ENCODE results near the gene TSPO. TPM values are rescaled to one million over a fixed set of nuclear protein-coding genes. Genes with fewer than 3 reads are reported as not detected.

The TSPO gene
- total and polyA plus RNA-seq, 2 experiments from 2014 or later: 34.6 to 44.7 TPM

- Histone ChIP-seq H2AFZ (no peak overlapping the region), H3K9me2 (ENCODE audit: insufficient read depth) (no peaks in the 10 kb centered on the region), H3K27ac (ENCODE audit: low read depth) (no peak overlapping the region), H3K79me2 (replicated peaks; ENCODE audit: insufficient read depth) (no peaks in the 10 kb centered on the region), H3F3A (replicated peaks; ENCODE audit: low read depth) (0 out of 2 replicates have a peak, but pooled peaks cover 5% of the 10 kb centered on the region), H3K4me1 (ENCODE audit: insufficient read depth) (no peaks in the 10 kb centered on the region), H3K4me3 (no peak overlapping the region), H4K20me1 (replicated peaks; ENCODE audit: insufficient read depth) (no peaks in the 10 kb centered on the region), H3K36me3 (ENCODE audit: insufficient read depth) (peaks cover 13% of the 10 kb centered on the region; the same call in 1 of the 2 replicates), H3K4me2 (no peak overlapping the region), H3K27me3 (ENCODE audit: insufficient read depth) (no peaks in the 10 kb centered on the region)
- ATAC-seq (no peak), DNase-seq (ENCODE audit: low spot score) (no peak)
- H3K4me1 Mint-ChIP-seq: no peaks in the 10 kb centered on the region; the same call in 2 of the 3 replicates
- H3K36me3 Mint-ChIP-seq (ENCODE audit: low read depth): peaks cover 73% of the 10 kb centered on the region
- no peak overlapping the region for H3K4me3 Mint-ChIP-seq
- no peak overlapping the region for H3K27ac Mint-ChIP-seq
- no peak for TF ChIP-seq ZNF114 (CRISPR knock-in tag; IDR thresholded peaks at IDR 0.05)
- H3K9me3 Mint-ChIP-seq: peaks cover 2% of the 10 kb centered on the region; the same call in 2 of the 3 replicates
- H3K27me3 Mint-ChIP-seq (ENCODE audit: insufficient read depth, low read depth, poor library complexity): peaks cover 4% of the 10 kb centered on the region
Observed at GRCh38 chr22:43171019-43171491, 19.7 kb downstream of the TSPO start.

GRCh38 chr22:43171607-43172006, 20.2 kb downstream of the TSPO start:
- H3K27me3 Mint-ChIP-seq (ENCODE audit: insufficient read depth, low read depth, poor library complexity): peaks cover 4% of the 10 kb centered on the region
- no peak overlapping the region for H2AFZ ChIP-seq
- H3K4me1 ChIP-seq (ENCODE audit: insufficient read depth): no peaks in the 10 kb centered on the region
- H3K27ac Mint-ChIP-seq: no peak overlapping the region
- no peaks in the 10 kb centered on the region; the same call in 2 of the 3 replicates for H3K9me3 Mint-ChIP-seq
- H3K4me3 Mint-ChIP-seq: no peak overlapping the region
- no peak overlapping the region for H3K27ac ChIP-seq (ENCODE audit: low read depth)
- no peaks in the 10 kb centered on the region for H3K79me2 ChIP-seq (replicated peaks; ENCODE audit: insufficient read depth)
- H3K36me3 ChIP-seq (ENCODE audit: insufficient read depth): peaks cover 13% of the 10 kb centered on the region; the same call in 1 of the 2 replicates
- DNase-seq (ENCODE audit: low spot score): no peak
- 0 out of 2 replicates have a peak, but pooled peaks cover 5% of the 10 kb centered on the region for H3F3A ChIP-seq (replicated peaks; ENCODE audit: low read depth)
- no peak overlapping the region for H3K4me3 ChIP-seq
- peaks cover 73% of the 10 kb centered on the region for H3K36me3 Mint-ChIP-seq (ENCODE audit: low read depth)
- no peaks in the 10 kb centered on the region for H3K27me3 ChIP-seq (ENCODE audit: insufficient read depth)
- no peaks in the 10 kb centered on the region for H4K20me1 ChIP-seq (replicated peaks; ENCODE audit: insufficient read depth)
- no peak overlapping the region for H3K4me2 ChIP-seq
- H3K9me2 ChIP-seq (ENCODE audit: insufficient read depth): no peaks in the 10 kb centered on the region
- ATAC-seq: no peak
- TF ChIP-seq ZNF114 (CRISPR knock-in tag; IDR thresholded peaks at IDR 0.05): no peak
- no peak for TF ChIP-seq CTCF (conservative IDR thresholded peaks at IDR 0.05; ENCODE audit: low read depth in 2 of 2)
- TF ChIP-seq STAT1 (IDR thresholded peaks at IDR 0.05; ENCODE audit: unreplicated experiment): no peak
- no peak for TF ChIP-seq EZH2phosphoT487 (IDR thresholded peaks at IDR 0.05; ENCODE audit: unreplicated experiment)
- H3K4me1 Mint-ChIP-seq: no peaks in the 10 kb centered on the region

GRCh38 chr22:43172191-43172590, 20.8 kb downstream of the TSPO start:
- Histone ChIP-seq H3F3A (replicated peaks; ENCODE audit: low read depth) (no peaks in the 10 kb centered on the region), H4K20me1 (replicated peaks; ENCODE audit: insufficient read depth) (no peaks in the 10 kb centered on the region), H3K79me2 (replicated peaks; ENCODE audit: insufficient read depth) (no peaks in the 10 kb centered on the region), H3K4me2 (no peak overlapping the region), H3K4me1 (ENCODE audit: insufficient read depth) (no peaks in the 10 kb centered on the region), H3K27ac (ENCODE audit: low read depth) (no peak overlapping the region), H3K36me3 (ENCODE audit: insufficient read depth) (peaks cover 13% of the 10 kb centered on the region; the same call in 1 of the 2 replicates), H2AFZ (no peak overlapping the region), H3K27me3 (ENCODE audit: insufficient read depth) (no peaks in the 10 kb centered on the region), H3K9me2 (ENCODE audit: insufficient read depth) (no peaks in the 10 kb centered on the region), H3K4me3 (no peak overlapping the region)
- no peaks in the 10 kb centered on the region for H3K4me1 Mint-ChIP-seq
- no peak for ATAC-seq
- no peak for DNase-seq (ENCODE audit: low spot score)
- H3K27me3 Mint-ChIP-seq (ENCODE audit: insufficient read depth, low read depth, poor library complexity): peaks cover 4% of the 10 kb centered on the region
- no peak overlapping the region for H3K27ac Mint-ChIP-seq
- no peaks in the 10 kb centered on the region; the same call in 2 of the 3 replicates for H3K9me3 Mint-ChIP-seq
- no peak overlapping the region for H3K4me3 Mint-ChIP-seq
- peaks cover 71% of the 10 kb centered on the region for H3K36me3 Mint-ChIP-seq (ENCODE audit: low read depth)
- TF ChIP-seq ZNF331 (CRISPR knock-in tag; IDR thresholded peaks at IDR 0.05; ENCODE audit: low read depth) (no peak), ETS1 (IDR thresholded peaks at IDR 0.05) (no peak), ZNF462 (CRISPR knock-in tag; IDR thresholded peaks at IDR 0.05) (no peak), EZH2phosphoT487 (IDR thresholded peaks at IDR 0.05; ENCODE audit: unreplicated experiment) (no peak)
